ENCODE measurements around the gene NHSL1.
A peak's percentile ranks its signal among the peaks of the same experiment; 100 is the strongest.
"Not testable (repeated sequence)": the region's sequence is repeated elsewhere in the genome, so short reads cannot be mapped to it uniquely, and the experiment has no call there.

NHSL1 gene

GRCh38 chr6:138425256-138425655 lies 74.0 kb downstream of the NHSL1 start:
- not testable (repeated sequence) for DNase-seq (ENCODE audit: low read depth)

GRCh38 chr6:138424004-138424904 lies 75.0 kb downstream of the NHSL1 start:
- no peak for DNase-seq (ENCODE audit: low read depth)

DNA sequence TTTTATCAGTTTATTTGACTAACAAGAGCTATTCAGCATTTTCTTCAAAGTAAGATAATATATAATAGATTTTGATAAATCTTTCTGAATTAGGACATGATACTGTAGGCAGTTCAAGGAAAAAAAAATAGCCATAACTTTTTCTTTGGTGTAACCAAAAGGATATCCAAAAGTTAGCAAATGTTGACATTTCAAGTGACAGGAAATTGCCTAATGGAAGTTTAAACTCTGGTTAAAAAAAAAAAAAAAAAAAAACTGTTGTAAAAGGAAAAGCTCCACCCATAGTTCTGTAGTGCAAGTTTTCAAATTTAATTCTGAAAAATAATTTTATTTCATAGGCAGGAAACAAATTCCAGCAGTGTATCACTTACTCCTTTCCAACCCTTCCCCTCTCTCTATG lies 76.4 kb downstream of the NHSL1 start:
- no peak for DNase-seq (ENCODE audit: low read depth)

- DNase-seq (ENCODE audit: low read depth), result no peak
These were observed 77.7 kb downstream of the NHSL1 start for GRCh38 chr6:138421608-138422007.

DNA sequence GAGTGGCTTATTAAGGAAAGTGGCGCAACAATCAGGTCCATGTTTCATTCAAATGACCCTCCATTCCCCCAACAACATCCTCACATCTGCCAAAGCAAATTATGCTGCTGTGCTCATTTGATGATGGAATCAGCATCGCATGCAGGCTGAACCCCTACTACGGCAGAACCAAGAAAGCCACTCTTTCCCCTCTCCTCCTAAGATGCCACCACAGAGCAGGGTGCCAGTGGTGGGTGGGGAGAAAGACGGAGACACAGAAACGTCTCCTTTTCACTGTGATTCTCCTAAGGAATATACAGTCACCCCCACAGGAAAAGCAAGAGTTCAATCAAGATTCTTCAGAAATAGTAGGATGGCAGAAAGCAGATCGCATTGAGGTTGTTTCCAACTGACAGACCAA lies 78.2 kb downstream of the NHSL1 start:
- DNase-seq (ENCODE audit: low read depth), result no peak

DNA sequence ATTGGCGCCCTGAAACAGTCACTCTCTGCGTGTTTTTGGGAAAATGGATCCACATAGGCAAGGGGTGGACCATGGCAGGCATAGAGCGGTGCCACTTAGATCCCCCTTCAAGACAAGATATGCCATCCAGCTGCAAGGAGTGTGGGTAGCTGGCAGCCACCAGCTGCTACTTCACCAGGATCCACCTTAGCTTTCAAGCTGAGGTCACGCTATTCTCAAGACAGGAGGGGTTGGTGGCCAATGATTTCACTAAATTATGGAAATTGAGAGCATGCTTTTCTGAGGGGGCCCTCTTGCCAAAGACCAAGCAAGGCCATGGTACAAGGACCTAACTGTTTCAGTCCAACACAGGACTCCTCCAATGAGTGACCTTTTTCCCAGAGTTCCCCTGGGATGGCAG lies 78.9 kb downstream of the NHSL1 start:
- DNase-seq (ENCODE audit: low read depth), result no peak

DNA sequence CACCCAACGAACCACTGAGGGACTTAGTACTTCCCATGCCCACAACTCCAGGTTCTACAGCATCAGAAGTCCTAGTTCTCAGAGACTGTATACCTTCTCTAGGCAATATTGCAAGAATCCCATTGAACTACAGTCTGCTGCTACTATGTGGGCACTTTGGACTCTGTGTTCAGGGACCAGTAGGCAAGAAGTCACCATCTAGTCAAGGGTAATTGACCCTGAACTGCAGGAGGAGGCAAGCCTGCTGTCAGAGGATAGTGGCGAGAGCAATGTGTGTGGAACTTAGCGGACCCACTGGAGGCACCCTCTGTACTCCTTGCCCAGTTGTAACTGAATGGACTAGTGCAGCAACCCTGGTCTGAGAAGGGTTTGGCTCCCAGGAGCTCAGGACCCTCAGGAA lies 79.5 kb downstream of the NHSL1 start:
- no peak for DNase-seq (ENCODE audit: low read depth)

GRCh38 chr6:138418118-138418742 lies 81.1 kb downstream of the NHSL1 start:
- no peak for DNase-seq (ENCODE audit: low read depth)

DNA sequence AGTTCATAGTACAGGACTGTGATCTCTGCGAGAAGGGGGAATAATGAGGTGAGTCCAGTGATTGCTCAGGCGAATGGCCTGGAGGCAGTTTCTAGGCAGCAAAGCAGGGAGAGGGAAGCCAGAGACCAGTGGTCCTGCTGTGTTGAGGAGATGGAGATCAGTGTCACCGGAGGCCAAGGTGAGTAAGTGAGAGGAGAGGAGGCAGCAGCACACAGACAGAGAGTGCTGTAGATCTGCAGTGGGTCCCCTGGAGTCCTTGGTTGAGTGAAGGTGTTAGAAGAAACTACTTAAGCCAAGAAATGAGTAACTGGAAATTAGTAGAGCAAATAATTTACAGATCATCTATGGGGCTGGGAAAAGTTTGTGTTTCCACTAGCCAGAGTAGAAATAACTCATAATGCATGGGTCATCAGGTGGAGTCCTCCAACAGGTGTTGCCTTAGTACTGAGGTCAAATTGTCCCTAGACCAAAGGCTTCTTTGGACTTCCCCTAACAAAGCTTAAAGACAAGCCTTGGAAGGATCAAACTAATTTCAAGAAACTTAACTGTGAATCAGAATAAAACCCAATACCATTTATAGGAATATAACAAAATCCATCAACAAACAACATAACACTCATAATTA lies 81.7 kb downstream of the NHSL1 start:
- DNase-seq (ENCODE audit: low read depth), result no peak

DNA sequence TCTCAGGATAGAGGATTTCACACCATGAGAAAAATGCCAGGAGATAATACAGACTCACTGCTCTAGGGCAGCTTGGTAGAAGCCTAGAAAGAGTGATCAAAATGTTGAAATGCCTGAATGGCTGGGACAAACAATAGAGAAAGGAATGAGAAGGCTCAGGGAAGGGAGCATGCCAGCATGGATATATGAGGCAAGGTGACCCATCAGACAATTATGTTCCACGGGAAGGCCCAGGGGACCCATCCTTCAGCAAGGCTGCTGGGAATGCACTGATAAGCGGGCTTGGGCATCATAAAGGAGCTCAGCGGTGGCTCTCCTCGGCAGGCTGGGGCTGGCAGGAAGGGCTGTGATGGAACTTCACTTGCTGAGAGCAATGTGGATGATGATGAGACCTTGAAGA lies 83.1 kb downstream of the NHSL1 start:
- no peak for DNase-seq (ENCODE audit: low read depth)

DNA sequence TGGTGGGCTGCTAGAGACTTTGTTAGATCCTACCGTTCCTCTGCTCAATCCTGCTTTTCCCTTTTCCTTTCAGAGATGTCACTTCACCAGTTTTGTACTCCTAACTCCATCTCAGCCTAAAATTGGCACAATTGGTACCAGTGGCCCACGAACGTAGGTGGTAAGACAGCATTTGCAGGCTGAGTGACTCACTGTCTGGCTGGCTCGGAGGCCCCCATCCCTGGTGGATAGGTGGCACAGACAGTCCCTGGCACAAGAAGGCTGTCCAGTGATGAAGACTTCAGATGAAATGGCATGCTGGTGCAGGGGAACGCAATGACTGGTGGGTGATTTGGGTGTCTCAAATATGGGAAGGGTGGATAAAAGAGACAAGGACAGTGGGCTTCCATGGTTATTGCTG lies 84.2 kb downstream of the NHSL1 start:
- no peak for DNase-seq (ENCODE audit: low read depth)

GRCh38 chr6:138410972-138411880 lies 88.1 kb downstream of the NHSL1 start:
- no peak for DNase-seq (ENCODE audit: low read depth)

DNA sequence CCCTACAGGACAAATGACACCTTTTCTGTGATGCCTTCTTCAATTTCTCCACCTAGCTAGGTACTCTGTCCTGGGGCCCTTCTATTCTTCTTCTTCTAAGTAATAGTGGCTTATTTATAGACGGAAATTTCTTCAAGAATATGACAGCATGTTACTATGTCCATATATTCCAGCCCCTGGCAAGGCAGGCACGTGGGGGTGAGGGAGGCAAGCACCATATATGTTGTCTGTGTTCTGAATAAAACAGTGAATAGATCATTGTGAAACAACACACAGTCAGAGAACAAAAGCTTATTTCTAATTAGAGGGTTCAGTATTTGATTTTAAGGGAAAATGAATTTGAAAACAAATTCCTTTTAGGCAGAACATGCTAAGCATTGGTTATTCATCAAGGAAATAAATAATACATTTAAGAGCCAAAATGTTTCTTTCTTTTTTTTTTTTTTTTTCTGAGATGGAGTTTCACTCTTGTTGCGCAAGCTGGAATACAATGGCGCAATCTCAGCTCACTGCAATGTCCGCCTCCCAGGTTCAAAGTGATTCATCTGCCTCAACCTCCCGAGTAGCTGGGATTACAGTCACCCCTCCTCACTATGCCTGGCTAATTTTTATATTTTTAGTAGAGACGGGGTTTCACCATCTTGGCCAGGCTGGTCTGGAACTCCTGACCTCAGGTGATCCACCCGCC lies 89.1 kb downstream of the NHSL1 start:
- no peak for DNase-seq (ENCODE audit: low read depth)

GRCh38 chr6:138406443-138406842 lies 92.9 kb downstream of the NHSL1 start:
- no peak for DNase-seq (ENCODE audit: low read depth)

DNA sequence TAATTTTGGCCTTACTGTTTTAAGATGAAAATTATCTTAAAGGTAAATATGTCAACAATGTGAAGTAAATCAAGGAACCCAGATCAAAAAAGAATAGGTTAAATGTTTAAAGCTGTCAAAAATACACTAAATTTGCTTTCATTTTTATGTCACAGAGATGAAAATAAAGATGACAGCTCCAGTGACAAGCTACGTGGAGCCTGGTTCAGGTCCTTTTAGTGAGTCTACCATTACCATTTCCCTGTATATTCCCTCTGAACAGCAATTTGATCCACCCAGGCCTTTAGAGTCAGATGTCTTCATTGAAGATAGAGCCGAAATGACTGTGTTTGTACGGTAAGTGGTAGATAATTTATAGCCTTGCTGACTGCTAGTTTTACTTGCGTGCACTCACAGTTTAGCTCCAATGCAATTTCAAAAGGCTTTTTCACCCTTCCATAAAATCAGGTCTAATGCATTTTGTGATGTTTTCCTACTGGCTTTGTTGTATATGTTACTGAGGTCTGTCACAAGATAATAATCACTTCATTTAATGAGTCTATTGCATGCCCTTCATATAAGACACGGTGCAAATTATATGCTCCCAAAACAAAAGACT lies 93.4 kb downstream of the NHSL1 start:
- DNase-seq (ENCODE audit: low read depth), result no peak

DNA sequence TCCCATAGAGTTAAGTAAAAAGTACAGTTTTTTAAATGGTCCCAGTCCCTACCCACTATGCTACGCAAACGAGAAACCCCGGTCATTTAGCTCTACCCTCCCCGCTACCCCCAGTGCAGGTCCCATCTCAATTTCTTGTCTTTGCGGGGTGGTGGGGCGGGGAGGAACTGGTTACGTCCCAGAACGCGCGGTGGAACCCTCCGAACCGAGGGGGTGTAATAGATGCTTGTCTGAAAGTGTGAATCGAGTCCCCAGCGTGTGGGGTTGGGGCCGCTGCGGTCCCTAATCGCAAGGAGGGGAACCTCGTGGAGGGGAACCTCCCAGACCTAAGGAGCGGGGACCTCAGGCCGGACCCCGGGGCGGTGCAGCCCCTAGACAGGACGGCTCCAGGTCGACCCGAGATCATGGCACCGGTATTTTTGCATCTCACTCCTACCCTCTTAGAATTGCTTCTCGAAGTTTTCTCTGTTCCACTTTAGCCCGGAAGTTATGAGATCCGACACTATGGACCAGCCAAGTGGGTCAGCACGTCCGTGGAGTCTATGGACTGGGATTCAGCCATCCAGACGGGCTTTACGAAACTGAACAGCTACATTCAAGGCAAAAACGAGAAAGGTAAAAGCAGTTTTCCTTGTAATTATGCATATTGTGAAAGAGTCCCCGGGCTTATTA lies 94.5 kb downstream of the NHSL1 start:
- no peak for DNase-seq (ENCODE audit: low read depth)

DNA sequence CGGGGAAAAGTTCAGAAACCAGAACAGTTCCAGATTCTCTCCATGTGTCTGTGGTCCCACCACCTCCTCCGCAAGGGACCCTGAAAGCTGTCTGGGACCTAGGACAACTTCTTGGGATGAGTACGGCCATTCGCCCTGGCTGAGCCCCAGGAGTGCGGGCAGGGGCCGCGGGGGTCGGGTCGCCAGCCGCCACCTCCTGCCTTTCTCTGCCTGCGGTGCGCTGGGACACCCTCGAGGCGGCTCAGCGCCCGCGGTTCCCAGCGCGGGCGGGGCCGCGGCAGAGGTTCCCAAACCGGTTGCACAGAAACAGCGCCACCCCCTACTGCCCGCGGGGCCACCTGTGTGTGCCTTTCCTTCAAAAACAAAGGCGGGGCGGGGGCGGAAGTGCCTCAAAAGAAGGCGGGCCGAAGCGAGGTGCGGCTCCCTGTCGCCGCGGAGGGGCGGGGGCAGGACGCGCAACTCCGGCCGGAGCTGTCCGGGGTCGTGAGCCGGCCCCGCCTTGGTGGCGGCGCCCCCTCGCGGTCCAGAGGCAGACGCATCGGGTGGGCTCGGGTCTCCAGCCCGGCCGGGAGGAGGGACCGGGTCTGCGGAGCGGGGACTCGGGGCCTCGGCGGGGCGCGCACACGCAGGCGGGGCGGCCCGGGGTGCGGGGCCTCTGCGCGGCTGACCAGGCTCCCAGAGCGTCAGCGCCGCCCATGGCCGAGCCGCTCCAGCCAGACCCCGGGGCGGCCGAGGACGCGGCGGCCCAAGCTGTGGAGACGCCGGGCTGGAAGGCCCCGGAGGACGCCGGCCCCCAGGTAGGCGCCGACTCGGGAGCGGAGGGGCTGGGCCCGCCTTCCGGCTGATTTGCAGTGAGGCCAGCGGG lies 95.3 kb downstream of the NHSL1 start, which contains the start of gene HEBP2:
Gene HEBP2 (plus strand): TSS at position 423 of the 865 bp plus-strand sequence. CDS start 273 bp downstream, at position 696.
- peak; percentile 71 for DNase-seq (ENCODE audit: low read depth)

DNA sequence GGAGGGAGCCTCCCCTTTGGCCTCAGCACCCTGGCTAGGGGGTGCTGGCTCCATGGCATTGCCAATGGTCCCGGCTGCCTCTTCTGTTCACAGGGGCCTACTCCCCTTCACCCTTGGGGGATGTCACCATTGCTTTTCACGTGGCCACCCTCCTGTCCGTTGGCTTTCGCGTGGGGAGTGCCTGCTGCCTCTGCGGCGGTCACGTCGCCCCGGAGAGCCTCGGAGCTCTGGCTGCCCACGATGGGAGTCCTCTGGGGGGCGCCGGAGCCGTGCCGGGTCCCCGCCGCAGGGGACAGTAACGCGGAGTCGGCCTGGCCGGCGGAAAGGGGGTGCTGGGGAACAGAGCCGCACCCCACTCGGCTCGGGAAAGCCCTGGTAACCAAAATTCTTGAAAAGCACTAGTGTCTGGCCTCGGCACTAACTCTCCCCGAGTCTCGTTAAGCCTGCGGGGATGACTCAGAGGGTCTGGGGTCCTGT lies 95.9 kb downstream of the NHSL1 start:
- no peak for DNase-seq (ENCODE audit: low read depth)

- no peak for DNase-seq (ENCODE audit: low read depth)
These were observed 96.5 kb downstream of the NHSL1 start for GRCh38 chr6:138402838-138403187.
